ENCODE data around the gene NISCH.

- TF ChIP-seq CTCF (IDR thresholded peaks at IDR 0.05) (no peak), POLR2A (IDR thresholded peaks at IDR 0.05) (no peak)
These were observed 23.2 kb upstream of the NISCH start for GRCh38 chr3:52432225-52432624.

Data from ovary (tissue), 3 donors.